ENCODE results near the gene NAP1L2. TPM values are rescaled to one million over a fixed set of nuclear protein-coding genes. Genes with fewer than 3 reads are reported as not detected.

The NAP1L2 gene
- 1.00 to 1.3 TPM (median 1.1 TPM) in 3 replicates for total RNA-seq

- no peaks in the 10 kb centered on the region for H3K36me3 Mint-ChIP-seq
- peaks cover 3% of the 10 kb centered on the region for H3K4me1 Mint-ChIP-seq
- H3K27me3 Mint-ChIP-seq (ENCODE audit: low read depth): peaks cover 39% of the 10 kb centered on the region
- TF ChIP-seq, protein P1, sequence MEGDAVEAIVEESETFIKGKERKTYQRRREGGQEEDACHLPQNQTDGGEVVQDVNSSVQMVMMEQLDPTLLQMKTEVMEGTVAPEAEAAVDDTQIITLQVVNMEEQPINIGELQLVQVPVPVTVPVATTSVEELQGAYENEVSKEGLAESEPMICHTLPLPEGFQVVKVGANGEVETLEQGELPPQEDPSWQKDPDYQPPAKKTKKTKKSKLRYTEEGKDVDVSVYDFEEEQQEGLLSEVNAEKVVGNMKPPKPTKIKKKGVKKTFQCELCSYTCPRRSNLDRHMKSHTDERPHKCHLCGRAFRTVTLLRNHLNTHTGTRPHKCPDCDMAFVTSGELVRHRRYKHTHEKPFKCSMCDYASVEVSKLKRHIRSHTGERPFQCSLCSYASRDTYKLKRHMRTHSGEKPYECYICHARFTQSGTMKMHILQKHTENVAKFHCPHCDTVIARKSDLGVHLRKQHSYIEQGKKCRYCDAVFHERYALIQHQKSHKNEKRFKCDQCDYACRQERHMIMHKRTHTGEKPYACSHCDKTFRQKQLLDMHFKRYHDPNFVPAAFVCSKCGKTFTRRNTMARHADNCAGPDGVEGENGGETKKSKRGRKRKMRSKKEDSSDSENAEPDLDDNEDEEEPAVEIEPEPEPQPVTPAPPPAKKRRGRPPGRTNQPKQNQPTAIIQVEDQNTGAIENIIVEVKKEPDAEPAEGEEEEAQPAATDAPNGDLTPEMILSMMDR (IDR thresholded peaks at IDR 0.05; ENCODE audit: unreplicated experiment): no peak
- H3K9me3 Mint-ChIP-seq: peaks cover 4% of the 10 kb centered on the region
- DNase-seq (ENCODE audit: low spot score in 2 of 2, unreplicated experiment in 2 of 2): peak in 1 of 2 experiments; percentile 38
- no peak within 1 kb of the TSS for H3K27ac Mint-ChIP-seq
- peak within 1 kb of the TSS; percentile 69 for H3K4me3 Mint-ChIP-seq
Observed at GRCh38 chrX:73214426-73215094, at the start of gene NAP1L2. TSS of gene NAP1L2 (minus strand) at chrX:73214851. CDS start at chrX:73214492, 359 bp downstream.

DNA sequence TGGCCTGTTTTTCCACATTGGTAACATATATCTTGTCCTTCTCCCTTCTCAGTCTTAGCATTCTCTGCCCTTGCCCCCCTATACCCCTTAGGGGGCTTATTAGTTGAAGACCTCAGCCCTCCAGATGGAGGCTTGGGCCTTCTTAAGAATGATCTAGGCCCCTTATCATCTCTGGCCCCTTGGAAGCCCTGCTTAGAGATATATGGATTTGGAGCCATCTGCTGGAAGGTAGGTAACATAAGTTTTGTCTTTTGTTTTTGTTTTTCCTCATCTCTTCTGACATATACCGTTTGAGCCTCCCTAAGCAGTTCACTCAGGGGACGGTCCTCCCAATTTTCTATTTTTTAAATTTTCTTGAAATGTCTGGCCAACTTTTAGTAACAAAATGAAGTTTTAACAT, 48.3 kb upstream of the NAP1L2 start:
- H3K4me1 Mint-ChIP-seq: no peaks in the 10 kb centered on the region
- peaks cover 24% of the 10 kb centered on the region for H3K9me3 Mint-ChIP-seq
- TF ChIP-seq, protein P1 (IDR thresholded peaks at IDR 0.05; ENCODE audit: unreplicated experiment): no peak
- peaks cover 2% of the 10 kb centered on the region for H3K27me3 Mint-ChIP-seq (ENCODE audit: low read depth)
- H3K36me3 Mint-ChIP-seq: no peaks in the 10 kb centered on the region
- no peak for DNase-seq (ENCODE audit: low spot score in 2 of 2, unreplicated experiment in 2 of 2)
- H3K4me3 Mint-ChIP-seq: no peak overlapping the region
- no peak overlapping the region for H3K27ac Mint-ChIP-seq

DNA sequence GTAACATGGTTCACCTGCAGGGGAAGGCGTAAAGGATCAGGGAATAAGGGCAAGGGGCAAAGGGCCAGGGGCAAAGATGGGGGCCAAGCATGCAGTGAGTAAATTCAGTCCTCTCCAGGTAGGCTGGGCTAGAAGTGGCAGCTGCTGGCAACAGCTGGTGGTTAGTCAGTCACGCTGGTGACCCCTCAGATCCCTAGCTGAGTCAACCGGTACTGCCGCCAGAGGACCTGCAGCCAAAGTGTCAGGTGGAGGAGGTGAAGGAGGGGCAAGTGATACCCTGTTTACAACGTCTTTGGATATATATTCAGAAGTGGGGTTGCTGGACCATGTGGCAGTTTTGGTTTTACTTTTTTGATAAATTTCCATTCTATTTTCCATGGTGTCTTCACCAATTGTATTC, 24.6 kb upstream of the NAP1L2 start:
- Mint-ChIP-seq H3K9me3 (peaks cover 45% of the 10 kb centered on the region), H3K27ac (no peak overlapping the region), H3K4me3 (no peak overlapping the region), H3K36me3 (no peaks in the 10 kb centered on the region), H3K27me3 (ENCODE audit: low read depth) (no peaks in the 10 kb centered on the region), H3K4me1 (no peaks in the 10 kb centered on the region)
- no peak for DNase-seq (ENCODE audit: low spot score in 2 of 2, unreplicated experiment in 2 of 2)
- TF ChIP-seq, protein P1 (IDR thresholded peaks at IDR 0.05; ENCODE audit: unreplicated experiment): no peak

DNA sequence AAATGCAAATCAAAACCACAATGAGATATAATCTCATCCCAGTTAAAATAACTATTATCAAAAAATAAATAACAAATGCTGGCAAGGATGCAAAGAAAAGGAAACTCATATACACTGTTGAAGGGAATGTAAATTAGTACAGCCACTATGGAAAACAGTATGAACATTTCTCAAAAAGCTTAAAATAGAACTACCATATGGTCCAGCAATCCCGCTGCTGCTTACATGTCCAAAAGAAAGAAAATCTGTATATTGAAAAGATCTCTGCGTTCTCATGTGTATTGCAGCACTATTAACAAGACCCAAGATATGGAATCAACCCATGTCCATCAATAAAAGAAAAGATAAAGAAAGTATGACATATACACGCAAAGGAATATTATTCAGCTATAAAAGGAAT, 3.0 kb upstream of the NAP1L2 start:
- Mint-ChIP-seq H3K4me1 (peaks cover 3% of the 10 kb centered on the region), H3K27ac (no peak overlapping the region), H3K4me3 (no peak overlapping the region), H3K27me3 (ENCODE audit: low read depth) (peaks cover 39% of the 10 kb centered on the region), H3K9me3 (peaks cover 23% of the 10 kb centered on the region), H3K36me3 (no peaks in the 10 kb centered on the region)
- DNase-seq (ENCODE audit: low spot score in 2 of 2, unreplicated experiment in 2 of 2): no peak
- TF ChIP-seq, protein P1 (IDR thresholded peaks at IDR 0.05; ENCODE audit: unreplicated experiment): no peak

DNA sequence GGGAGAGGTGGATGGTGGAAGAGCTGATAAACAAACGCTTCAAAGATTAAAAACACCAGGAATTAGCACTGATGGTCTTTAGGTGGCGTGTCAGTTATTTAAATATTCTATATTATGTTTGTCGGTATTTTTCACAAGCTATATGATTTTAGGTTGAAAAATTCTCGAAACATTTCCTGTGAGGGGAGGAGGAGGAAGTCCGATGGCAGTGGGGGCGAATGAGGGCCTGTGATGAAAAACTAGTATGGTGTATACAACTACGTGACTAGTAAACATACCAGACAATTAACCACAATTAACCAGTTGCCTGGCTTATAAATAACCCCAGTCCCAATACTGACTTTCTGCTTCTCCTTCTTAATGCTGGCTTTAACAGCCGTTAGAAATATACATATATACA, 595 bp upstream of the NAP1L2 start:
- TF ChIP-seq, protein P1 (IDR thresholded peaks at IDR 0.05; ENCODE audit: unreplicated experiment): no peak
- H3K4me3 Mint-ChIP-seq: peak overlapping the region; percentile 69
- peaks cover 7% of the 10 kb centered on the region for H3K9me3 Mint-ChIP-seq
- DNase-seq (ENCODE audit: low spot score in 2 of 2, unreplicated experiment in 2 of 2): no peak
- H3K27me3 Mint-ChIP-seq (ENCODE audit: low read depth): peaks cover 39% of the 10 kb centered on the region
- H3K4me1 Mint-ChIP-seq: peaks cover 3% of the 10 kb centered on the region
- no peaks in the 10 kb centered on the region for H3K36me3 Mint-ChIP-seq
- H3K27ac Mint-ChIP-seq: no peak overlapping the region

All from mesothelial cell of epicardium (in vitro differentiated cells).